B cell (primary cell): ENCODE data around the gene SP6. TPM values are rescaled to one million over a fixed set of nuclear protein-coding genes. Genes with fewer than 3 reads are reported as not detected.

ENCODE experiments used
- ATAC-seq: fragments of 200-7000 bp; cut with Tn5 transposase; one replicate; pipeline ENCODE4 v1.10.0; 2021; ENCODE audit warnings: low read depth, mild to moderate bottlenecking, moderate number of reproducible peaks, moderate library complexity
- CTCF ChIA-PET: fragments of 350-600 bp; sonication (Branson Sonifier 250); formaldehyde crosslinking; loops from one replicate; lab custom pipeline; 2021; ENCODE audit warnings: antibody characterized with exemption, inconsistent platforms; lab: Charles Lee
- POLR2A ChIA-PET: fragments of 350-600 bp; sonication (Branson Sonifier 250); formaldehyde crosslinking; loops from one replicate; lab custom pipeline; 2021; ENCODE audit warnings: antibody characterized with exemption; lab: Charles Lee
- DNase-seq: peaks from one replicate; pipeline ENCODE4 v3.0.0; 2013
- H2AFZ ChIP-seq: 2 replicates; pipeline ENCODE4 v1.6.1; 2012; ENCODE audit warnings: mild to moderate bottlenecking, low read depth, low read length; ENCODE audit not compliant: insufficient read depth, poor library complexity, severe bottlenecking
- H3K27ac ChIP-seq, 2 donors: 1 replicate in 1 of 2; 2 replicates in 1 of 2; pipeline ENCODE4 v1.5.1; 2012 to 2013; ENCODE audit warnings: low read length in 2 of 2, mild to moderate bottlenecking in 2 of 2, moderate library complexity in 1 of 2
- H3K27me3 ChIP-seq, 4 experiments: fragments of 200-600 bp in 1 of 4; sonication (generic) in 1 of 4; replicated peaks in 1 of 4; 1 replicate in 2 of 4; 2 replicates in 2 of 4; pipeline versions ENCODE4 v1.6.1 to v1.7.0; 2013 to 2016; ENCODE audit warnings: low read length in 3 of 4, mild to moderate bottlenecking in 2 of 4, mixed read lengths in 1 of 4, moderate library complexity in 1 of 4; ENCODE audit not compliant: insufficient read depth in 4 of 4, control insufficient read depth in 3 of 4; ENCODE audit errors: control extremely low read depth in 1 of 4
- H3K36me3 ChIP-seq, 2 experiments: replicated peaks in 1 of 2; 1 replicate in 1 of 2; 2 replicates in 1 of 2; pipeline versions ENCODE4 v1.6.1 to v1.7.1; 2013; ENCODE audit warnings: low read length in 1 of 2; ENCODE audit not compliant: insufficient read depth in 2 of 2, control insufficient read depth in 1 of 2; ENCODE audit errors: control extremely low read depth in 1 of 2, extremely low read depth in 1 of 2
- H3K4me1 ChIP-seq, 2 donors: fragments of 200-600 bp in 1 of 2; sonication (generic) in 1 of 2; 1 replicate in 1 of 2; 2 replicates in 1 of 2; pipeline versions ENCODE4 v1.5.1 to v1.6.1; 2013 to 2017; ENCODE audit warnings: low read length in 2 of 2; ENCODE audit not compliant: control insufficient read depth in 2 of 2, insufficient read depth in 2 of 2
- H3K4me2 ChIP-seq: replicated peaks from 2 replicates; pipeline ENCODE3; 2012; ENCODE audit warnings: mild to moderate bottlenecking, low read depth, low read length; ENCODE audit not compliant: poor library complexity, severe bottlenecking
- H3K4me3 ChIP-seq, 5 experiments: fragments of 200-600 bp in 1 of 5; sonication (generic) in 1 of 5; 1 replicate in 3 of 5; 2 replicates in 2 of 5; pipeline versions ENCODE4 v1.5.1 to v1.7.0; 2011 to 2016; ENCODE audit warnings: low read length in 4 of 5, mild to moderate bottlenecking in 4 of 5, low read depth in 2 of 5, control low read depth in 1 of 5, moderate library complexity in 1 of 5; ENCODE audit not compliant: insufficient read depth in 1 of 5; ENCODE audit errors: control extremely low read depth in 1 of 5, extremely low read depth in 1 of 5
- H3K79me2 ChIP-seq: fragments of 200-600 bp; sonication (generic); one replicate; pipeline ENCODE4 v1.6.0; 2016; ENCODE audit warnings: low read length; ENCODE audit not compliant: control insufficient read depth, insufficient read depth
- H3K9ac ChIP-seq: fragments of 200-600 bp; sonication (generic); 2 replicates; pipeline ENCODE4 v1.6.1; 2017; ENCODE audit warnings: mild to moderate bottlenecking, low read length, moderate library complexity
- H3K9me3 ChIP-seq, 3 donors: one replicate each; pipeline versions ENCODE4 v1.6.1 to v1.7.1; 2013; ENCODE audit warnings: low read length in 2 of 3; ENCODE audit not compliant: control insufficient read depth in 2 of 3, insufficient read depth in 1 of 3; ENCODE audit errors: control extremely low read depth in 1 of 3
- H4K20me1 ChIP-seq: 2 replicates; pipeline ENCODE4 v1.6.0; 2012; ENCODE audit warnings: mild to moderate bottlenecking, low read length; ENCODE audit not compliant: insufficient read depth, control insufficient read depth, poor library complexity, severe bottlenecking
- H3K27ac Mint-ChIP-seq: one replicate; pipeline ENCODE4 v1.8.0; 2021; ENCODE audit warnings: mixed read lengths
- H3K27me3 Mint-ChIP-seq: one replicate; pipeline ENCODE4 v1.8.0; 2021; ENCODE audit warnings: mixed read lengths
- H3K4me1 Mint-ChIP-seq: one replicate; pipeline ENCODE4 v1.8.0; 2021; ENCODE audit warnings: mixed read lengths
- H3K4me3 Mint-ChIP-seq: one replicate; pipeline ENCODE4 v1.8.0; 2021; ENCODE audit warnings: mixed read lengths
- H3K9me3 Mint-ChIP-seq: one replicate; pipeline ENCODE4 v1.8.0; 2022; ENCODE audit warnings: mixed read lengths; ENCODE audit not compliant: insufficient read depth
- EZH2 ChIP-seq: IDR thresholded peaks from 2 replicates; pipeline ENCODE4 v1.6.1; 2012; ENCODE audit warnings: borderline replicate concordance, low read depth, mild to moderate bottlenecking, moderate library complexity, low read length; ENCODE audit not compliant: insufficient read depth, poor library complexity, severe bottlenecking
- WGBS: methylation state at CpG from one replicate; pipeline ENCODE4 v1.1.5; 2013; ENCODE audit warnings: missing lambda C conversion rate; ENCODE audit not compliant: insufficient coverage; 5-methylcytosine and 5-hydroxymethylcytosine counted together
- intact Hi-C: fragments of 100-400 bp; cut with micrococcal nuclease; formaldehyde crosslinking; loops from one replicate; pipeline ENCODE4 v1.10.0; 2022
- polyA plus RNA-seq: library from polyadenylated mRNA; depleted of rRNA; stranded (reverse); fragments of >200 nt; gene quantifications from 2 replicates; pipeline ENCODE4 v1.2.3, GENCODE V29; 2012
- total RNA-seq, 2 donors: library from RNA; stranded (reverse); fragments of 120-200 nt in 1 of 2; gene quantifications; 1 replicate in 1 of 2; 2 replicates in 1 of 2; pipeline versions ENCODE4 v1.2.3 to v1.2.4, GENCODE V29; 2013 to 2022
- TF ChIP-seq, protein P1 (sequence below): fragments of 200-600 bp; IDR thresholded peaks from one replicate; pipeline ENCODE4 v1.8.0; 2022; ENCODE audit warnings: antibody characterized with exemption, mild to moderate bottlenecking

SP6 gene
- total and polyA plus RNA-seq, 2 donors (not counting 1 experiment from before 2014, with no cell fraction given) = 0.04 TPM; not detected in 1

- intact Hi-C loops = no loop called here
- no peak for ATAC-seq
- no peak overlapping the region for H3K4me2 ChIP-seq
- Mint-ChIP-seq H3K9me3 (no peaks in the 10 kb centered on the region), H3K4me3 (no peak overlapping the region), H3K27me3 (peaks cover 54% of the 10 kb centered on the region), H3K27ac (no peak overlapping the region), H3K4me1 (peaks cover 5% of the 10 kb centered on the region)
- DNase-seq = no peak
- no peaks in the 10 kb centered on the region for H4K20me1 ChIP-seq
- H3K9ac ChIP-seq = no peak overlapping the region
- WGBS = 74% methylated on average over 10 of the region's 11 CpGs
- no peaks in the 10 kb centered on the region for H3K79me2 ChIP-seq
- H2AFZ ChIP-seq = no peak overlapping the region
- no peaks in the 10 kb centered on the region for H3K36me3 ChIP-seq
- peaks cover 8 to 9% of the 10 kb centered on the region in 2 donors for H3K4me1 ChIP-seq
- H3K4me3 ChIP-seq = no peak overlapping the region
- H3K9me3 ChIP-seq = no peaks in the 10 kb centered on the region
- TF ChIP-seq, protein P1, sequence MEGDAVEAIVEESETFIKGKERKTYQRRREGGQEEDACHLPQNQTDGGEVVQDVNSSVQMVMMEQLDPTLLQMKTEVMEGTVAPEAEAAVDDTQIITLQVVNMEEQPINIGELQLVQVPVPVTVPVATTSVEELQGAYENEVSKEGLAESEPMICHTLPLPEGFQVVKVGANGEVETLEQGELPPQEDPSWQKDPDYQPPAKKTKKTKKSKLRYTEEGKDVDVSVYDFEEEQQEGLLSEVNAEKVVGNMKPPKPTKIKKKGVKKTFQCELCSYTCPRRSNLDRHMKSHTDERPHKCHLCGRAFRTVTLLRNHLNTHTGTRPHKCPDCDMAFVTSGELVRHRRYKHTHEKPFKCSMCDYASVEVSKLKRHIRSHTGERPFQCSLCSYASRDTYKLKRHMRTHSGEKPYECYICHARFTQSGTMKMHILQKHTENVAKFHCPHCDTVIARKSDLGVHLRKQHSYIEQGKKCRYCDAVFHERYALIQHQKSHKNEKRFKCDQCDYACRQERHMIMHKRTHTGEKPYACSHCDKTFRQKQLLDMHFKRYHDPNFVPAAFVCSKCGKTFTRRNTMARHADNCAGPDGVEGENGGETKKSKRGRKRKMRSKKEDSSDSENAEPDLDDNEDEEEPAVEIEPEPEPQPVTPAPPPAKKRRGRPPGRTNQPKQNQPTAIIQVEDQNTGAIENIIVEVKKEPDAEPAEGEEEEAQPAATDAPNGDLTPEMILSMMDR = no peak
- TF ChIP-seq EZH2 = no peak
- POLR2A ChIA-PET = no interaction called here
- peaks cover 0 to 70% (median 19%) of the 10 kb centered on the region in 4 experiments for H3K27me3 ChIP-seq
- H3K27ac ChIP-seq = no peak overlapping the region
- CTCF ChIA-PET = no interaction called here
Measured at GRCh38 chr17:47875011-47875985, 24.3 kb upstream of the SP6 start.
